Natural killer cell (primary cell): ENCODE data around the gene PPP1R2C. TPM values are rescaled to one million over a fixed set of nuclear protein-coding genes. Genes with fewer than 3 reads are reported as not detected.

Experiments
- ATAC-seq, 3 donors: fragments of 150-1000 bp in 2 of 3; fragments of 200-7000 bp in 1 of 3; cut with Tn5 transposase; 1 replicate in 1 of 3; 2 replicates in 2 of 3; pipeline ENCODE4 v1.10.0; 2021; ENCODE audit warnings: mild to moderate bottlenecking in 2 of 3, moderate library complexity in 2 of 3
- DNase-seq, 2 donors: peaks; one replicate each; pipeline versions ENCODE4 v3.0.0 to v3.0.0-alpha.2; 2013 to 2021; ENCODE audit warnings: mixed read lengths in 1 of 2
- H3K27ac ChIP-seq: one replicate; pipeline ENCODE4 v1.5.1; 2013; ENCODE audit warnings: mild to moderate bottlenecking, low read length
- H3K27me3 ChIP-seq: one replicate; pipeline ENCODE4 v1.6.1; 2013; ENCODE audit warnings: low read length; ENCODE audit not compliant: control insufficient read depth, insufficient read depth
- H3K36me3 ChIP-seq: one replicate; pipeline ENCODE4 v1.6.1; 2013; ENCODE audit warnings: low read length; ENCODE audit not compliant: control insufficient read depth, insufficient read depth
- H3K4me1 ChIP-seq: one replicate; pipeline ENCODE4 v1.6.1; 2013; ENCODE audit warnings: low read length; ENCODE audit not compliant: control insufficient read depth, insufficient read depth
- H3K4me3 ChIP-seq: one replicate; pipeline ENCODE4 v1.5.1; 2013; ENCODE audit warnings: low read length
- H3K9me3 ChIP-seq: one replicate; pipeline ENCODE4 v1.6.1; 2013; ENCODE audit warnings: low read length; ENCODE audit not compliant: control insufficient read depth, insufficient read depth
- H3K27ac Mint-ChIP-seq, 2 donors: one replicate each; pipeline ENCODE4 v1.8.0; 2022; ENCODE audit warnings: mild to moderate bottlenecking in 2 of 2, mixed read lengths in 2 of 2, moderate library complexity in 1 of 2
- H3K27me3 Mint-ChIP-seq, 2 donors: one replicate each; pipeline ENCODE4 v1.8.0; 2022; ENCODE audit warnings: low read depth in 2 of 2, mixed read lengths in 2 of 2
- H3K36me3 Mint-ChIP-seq: one replicate; pipeline ENCODE4 v1.8.0; 2022; ENCODE audit warnings: mixed read lengths
- H3K4me1 Mint-ChIP-seq, 2 donors: one replicate each; pipeline ENCODE4 v1.8.0; 2022; ENCODE audit warnings: mixed read lengths in 2 of 2
- H3K4me3 Mint-ChIP-seq: one replicate; pipeline ENCODE4 v1.8.0; 2022; ENCODE audit warnings: mild to moderate bottlenecking, moderate library complexity, mixed read lengths
- H3K9me3 Mint-ChIP-seq, 2 donors: one replicate each; pipeline ENCODE4 v1.8.0; 2022; ENCODE audit warnings: mixed read lengths in 2 of 2
- WGBS: methylation state at CpG from one replicate; pipeline ENCODE4 v1.1.7; 2013; ENCODE audit warnings: missing lambda C conversion rate; ENCODE audit not compliant: insufficient coverage; 5-methylcytosine and 5-hydroxymethylcytosine counted together
- intact Hi-C: fragments of 100-400 bp; cut with micrococcal nuclease; formaldehyde crosslinking; loops from one replicate; pipeline ENCODE4 v1.14.2; 2022
- total RNA-seq, 4 donors: library from RNA; stranded (reverse); fragments of 120-200 nt in 1 of 4; gene quantifications; one replicate each; pipeline versions ENCODE4 v1.2.3 to v1.2.4, GENCODE V29; 2013 to 2022
- TF ChIP-seq, protein P1 (sequence below): fragments of 200-600 bp; IDR thresholded peaks from one replicate; pipeline ENCODE4 v1.8.0; 2022; ENCODE audit warnings: antibody characterized with exemption

PPP1R2C gene
- total RNA-seq, 3 donors from 2014 or later (not counting 1 experiment from before 2014, with no cell fraction given): 0.72 TPM; not detected in 2

- H3K4me1 Mint-ChIP-seq: no peaks in the 10 kb centered on the region
- H3K4me3 Mint-ChIP-seq: no peak overlapping the region
Observed at GRCh38 chrX:42754115-42754514, 23.8 kb downstream of the PPP1R2C start.

GRCh38 chrX:42752730-42753129, 25.2 kb downstream of the PPP1R2C start:
- WGBS: 100% methylated on average over 1 of the region's 4 CpGs
- Mint-ChIP-seq H3K4me1 (no peaks in the 10 kb centered on the region), H3K27ac (no peak overlapping the region), H3K4me3 (no peak overlapping the region), H3K9me3 (no peaks in the 10 kb centered on the region), H3K27me3 (peaks cover 0 to 5% of the 10 kb centered on the region in 2 donors), H3K36me3 (no peaks in the 10 kb centered on the region)
- Histone ChIP-seq H3K4me1 (no peaks in the 10 kb centered on the region), H3K27me3 (no peaks in the 10 kb centered on the region), H3K4me3 (no peak overlapping the region), H3K27ac (no peak overlapping the region), H3K36me3 (no peaks in the 10 kb centered on the region), H3K9me3 (no peaks in the 10 kb centered on the region)
- intact Hi-C loops: no loop called here
- DNase-seq (no peak), ATAC-seq (no peak)
- TF ChIP-seq, protein P1, sequence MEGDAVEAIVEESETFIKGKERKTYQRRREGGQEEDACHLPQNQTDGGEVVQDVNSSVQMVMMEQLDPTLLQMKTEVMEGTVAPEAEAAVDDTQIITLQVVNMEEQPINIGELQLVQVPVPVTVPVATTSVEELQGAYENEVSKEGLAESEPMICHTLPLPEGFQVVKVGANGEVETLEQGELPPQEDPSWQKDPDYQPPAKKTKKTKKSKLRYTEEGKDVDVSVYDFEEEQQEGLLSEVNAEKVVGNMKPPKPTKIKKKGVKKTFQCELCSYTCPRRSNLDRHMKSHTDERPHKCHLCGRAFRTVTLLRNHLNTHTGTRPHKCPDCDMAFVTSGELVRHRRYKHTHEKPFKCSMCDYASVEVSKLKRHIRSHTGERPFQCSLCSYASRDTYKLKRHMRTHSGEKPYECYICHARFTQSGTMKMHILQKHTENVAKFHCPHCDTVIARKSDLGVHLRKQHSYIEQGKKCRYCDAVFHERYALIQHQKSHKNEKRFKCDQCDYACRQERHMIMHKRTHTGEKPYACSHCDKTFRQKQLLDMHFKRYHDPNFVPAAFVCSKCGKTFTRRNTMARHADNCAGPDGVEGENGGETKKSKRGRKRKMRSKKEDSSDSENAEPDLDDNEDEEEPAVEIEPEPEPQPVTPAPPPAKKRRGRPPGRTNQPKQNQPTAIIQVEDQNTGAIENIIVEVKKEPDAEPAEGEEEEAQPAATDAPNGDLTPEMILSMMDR: no peak

More at GRCh38 chrX:42754115-42754514, 23.8 kb downstream of the PPP1R2C start:
- Histone ChIP-seq H3K9me3 (no peaks in the 10 kb centered on the region), H3K4me1 (no peaks in the 10 kb centered on the region), H3K27ac (no peak overlapping the region), H3K4me3 (no peak overlapping the region), H3K36me3 (no peaks in the 10 kb centered on the region), H3K27me3 (no peaks in the 10 kb centered on the region)
- intact Hi-C loops: no loop called here
- DNase-seq (no peak), ATAC-seq (no peak)
- no peaks in the 10 kb centered on the region for H3K9me3 Mint-ChIP-seq
- H3K27ac Mint-ChIP-seq: no peak overlapping the region
- WGBS: no CpG with 5 or more reads among the region's 2 CpGs
- H3K27me3 Mint-ChIP-seq: peaks cover 0 to 5% of the 10 kb centered on the region in 2 donors
- no peaks in the 10 kb centered on the region for H3K36me3 Mint-ChIP-seq
- TF ChIP-seq, protein P1: no peak

DNA sequence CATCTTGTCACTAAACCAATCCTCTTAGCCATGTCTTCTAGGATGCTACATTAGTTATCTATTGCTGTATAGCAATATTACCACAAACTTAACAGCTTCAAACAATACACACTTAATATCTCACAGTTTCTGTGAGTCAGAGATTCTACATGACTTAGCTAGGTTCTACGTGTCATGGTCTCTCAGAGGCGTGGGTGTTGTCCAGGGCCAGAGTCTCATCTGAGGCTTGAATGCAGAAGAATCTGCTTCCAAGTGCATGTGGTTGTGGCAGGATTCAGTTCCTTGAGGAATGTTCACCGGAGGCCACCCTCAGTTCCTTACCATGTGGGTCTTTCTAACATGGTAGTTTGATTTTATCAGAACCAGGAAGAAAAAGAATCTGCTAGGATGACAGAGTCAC, 26.4 kb downstream of the PPP1R2C start:
- DNase-seq (no peak), ATAC-seq (peak in 1 of 3 donors; percentile 48)
- no peaks in the 10 kb centered on the region for H3K4me1 Mint-ChIP-seq
- no peak overlapping the region for H3K4me3 Mint-ChIP-seq
- H3K27me3 Mint-ChIP-seq: peaks cover 0 to 8% of the 10 kb centered on the region in 2 donors
- TF ChIP-seq, protein P1: no peak
- intact Hi-C loops: no loop called here
- Histone ChIP-seq H3K4me1 (no peaks in the 10 kb centered on the region), H3K4me3 (no peak overlapping the region), H3K27me3 (no peaks in the 10 kb centered on the region), H3K27ac (no peak overlapping the region), H3K9me3 (no peaks in the 10 kb centered on the region), H3K36me3 (no peaks in the 10 kb centered on the region)
- 96% methylated on average over 2 of the region's 3 CpGs for WGBS
- H3K36me3 Mint-ChIP-seq: no peaks in the 10 kb centered on the region
- H3K27ac Mint-ChIP-seq: no peak overlapping the region
- H3K9me3 Mint-ChIP-seq: no peaks in the 10 kb centered on the region

DNA sequence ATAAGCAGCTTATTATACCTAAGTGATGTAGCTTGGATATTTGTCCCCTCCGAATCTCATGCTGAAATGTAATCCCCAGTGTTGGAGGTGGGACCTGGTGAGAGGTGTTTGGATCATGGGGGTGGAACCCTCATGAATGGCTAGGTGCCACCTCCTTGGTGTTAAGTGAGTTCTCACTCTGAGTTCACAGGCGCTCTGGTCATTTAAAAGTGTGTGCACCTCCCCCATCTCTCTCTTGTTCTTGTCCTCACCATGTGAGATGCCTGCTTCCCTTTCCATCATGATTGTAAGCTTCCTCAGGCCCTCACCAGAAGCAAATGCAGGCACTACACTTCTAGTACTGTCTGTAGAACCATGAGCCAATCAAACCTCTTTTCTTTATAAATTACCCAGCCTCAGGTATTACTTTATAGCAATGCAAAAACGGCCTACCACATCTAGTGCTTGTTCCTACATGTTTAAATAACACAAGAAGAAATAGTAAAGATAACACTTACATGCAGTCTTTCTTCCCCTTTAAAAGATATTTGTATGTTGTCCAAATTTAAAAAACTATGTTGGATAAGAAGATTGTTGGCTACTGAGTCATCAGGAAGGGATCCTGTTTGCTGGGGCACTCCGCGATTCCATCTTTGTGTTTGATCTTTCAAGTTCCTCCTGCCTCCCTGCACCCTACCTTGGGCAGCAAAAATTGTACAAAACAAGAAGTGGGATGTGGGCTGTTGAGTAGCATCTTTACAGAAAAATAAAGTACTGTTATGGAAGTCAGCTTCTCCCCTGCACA, 29.7 kb downstream of the PPP1R2C start:
- H3K4me1 Mint-ChIP-seq: no peaks in the 10 kb centered on the region
- Histone ChIP-seq H3K36me3 (no peaks in the 10 kb centered on the region), H3K9me3 (no peaks in the 10 kb centered on the region), H3K4me3 (no peak overlapping the region), H3K27me3 (no peaks in the 10 kb centered on the region), H3K27ac (no peak overlapping the region), H3K4me1 (no peaks in the 10 kb centered on the region)
- H3K36me3 Mint-ChIP-seq: no peaks in the 10 kb centered on the region
- no peak for ATAC-seq
- WGBS: 86% methylated on average over 2 of the region's 5 CpGs
- DNase-seq: no peak
- intact Hi-C loops: no loop called here
- peaks cover 0 to 12% of the 10 kb centered on the region in 2 donors for H3K27me3 Mint-ChIP-seq
- no peaks in the 10 kb centered on the region for H3K9me3 Mint-ChIP-seq
- H3K4me3 Mint-ChIP-seq: no peak overlapping the region
- H3K27ac Mint-ChIP-seq: no peak overlapping the region
- TF ChIP-seq, protein P1: no peak
